Left colon (tissue), 2 donors: ENCODE data around the gene MYH3. TPM values are rescaled to one million over a fixed set of nuclear protein-coding genes. Genes with fewer than 3 reads are reported as not detected.
"Not testable (repeated sequence)": the region's sequence is repeated elsewhere in the genome, so short reads cannot be mapped to it uniquely, and the experiment has no call there.

Experiments
- ATAC-seq: fragments of 200-7000 bp; cut with Tn5 transposase; one replicate; pipeline ENCODE4 v1.9.1; 2020; ENCODE audit warnings: mild to moderate bottlenecking, moderate library complexity
- DNase-seq, 2 donors: peaks; one replicate each; pipeline ENCODE4 v3.0.0-alpha.2; 2020
- intact Hi-C, 2 donors: fragments of 100-400 bp; cut with DNase I in 1 of 2; cut with micrococcal nuclease in 1 of 2; formaldehyde crosslinking; loops; one replicate each; pipeline versions ENCODE4 v1.11.2 to v1.14.0; 2022; cut with DNase I, micrococcal nuclease
- long read RNA-seq: library from polyadenylated mRNA; unstranded; transcript quantifications from one replicate; pipeline ENCODE4 v2.0.0, GENCODE V29; 2021
- total RNA-seq, 2 donors: library from RNA; stranded (reverse); fragmentation: NEBNext Ultra II Directional; extraction: Animal tissue kit (Norgen Biotek cat#: 25700); gene quantifications; one replicate each; pipeline ENCODE4 v1.2.1, GENCODE V29; 2021
- donor health status: DM: no; HTN: no; CAD: no.
- donor health status: DM: yes; HTN: yes; CAD: no.

MYH3 gene
- total RNA-seq, result 1 to 10 TPM; 1.0 to 1.6 TPM
- long read RNA-seq, result 0 reads

DNA sequence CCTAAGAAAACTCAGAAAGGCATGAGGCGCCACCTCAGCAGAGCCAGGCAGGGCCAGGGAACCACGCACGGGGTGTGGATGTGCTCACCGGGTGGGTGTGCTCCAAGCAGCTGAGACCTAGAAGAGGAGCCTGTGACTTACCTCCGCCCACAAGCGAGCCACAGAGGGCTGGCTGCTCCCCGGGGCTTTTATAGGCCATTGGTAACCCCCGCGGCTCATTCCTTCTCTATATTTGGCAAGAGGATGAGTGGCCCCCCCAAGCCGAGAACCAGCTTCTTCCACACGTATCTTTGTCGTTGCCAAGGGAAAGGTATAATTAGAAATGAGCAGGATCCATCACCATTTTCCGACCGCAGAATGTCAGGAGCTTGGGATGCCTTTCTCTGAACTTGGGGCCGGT lies at the start of gene MYH3:
MYH3 (minus strand) TSS at position 162 of the 400 bp plus-strand sequence. CDS start 2,245 bp downstream, outside the sequence.
- intact Hi-C loops, result no loop called here
- ATAC-seq (no peak), DNase-seq (no peak)

DNA sequence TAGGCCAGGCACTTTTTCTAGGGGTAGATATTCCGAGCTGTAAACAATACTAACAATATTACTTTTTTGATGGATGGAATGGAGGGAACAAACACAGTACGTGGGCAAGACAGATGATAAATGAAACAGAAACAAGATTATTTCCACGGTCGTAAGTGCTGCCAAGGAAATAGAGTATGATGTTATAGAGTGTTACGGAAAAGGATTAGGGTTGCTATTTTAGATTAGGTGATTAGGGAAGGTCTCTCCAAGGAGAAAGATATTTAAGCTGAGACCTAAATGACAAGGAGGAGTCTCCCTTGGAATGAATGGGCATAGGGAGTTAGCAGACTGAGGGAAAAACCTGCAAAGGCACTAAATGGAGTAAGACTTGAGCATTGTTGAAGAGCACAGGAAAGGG lies 48.6 kb upstream of the MYH3 start:
- ATAC-seq (no peak), DNase-seq (no peak)
- intact Hi-C loops, result no loop called here

DNA sequence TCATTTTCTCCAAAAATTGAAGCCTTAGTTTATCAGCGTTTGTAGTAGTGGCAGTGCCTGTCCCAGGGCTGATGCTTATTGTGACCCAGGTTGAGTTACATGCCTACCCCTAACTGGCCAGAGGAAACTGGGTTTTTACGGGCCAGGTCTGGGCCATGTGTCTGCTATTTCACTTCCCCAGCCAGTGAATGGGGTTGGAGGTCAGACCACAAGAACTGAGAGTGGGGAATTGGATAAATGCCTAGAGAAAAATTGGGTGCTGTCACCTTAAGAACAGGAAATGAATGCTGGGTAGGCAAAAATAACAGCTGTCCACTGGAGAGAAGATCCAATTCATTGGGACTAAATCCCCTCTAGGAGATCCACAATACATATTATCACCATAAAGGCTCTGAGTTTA lies 45.5 kb upstream of the MYH3 start:
- ATAC-seq (no peak), DNase-seq (no peak)
- intact Hi-C loops, result no loop called here

DNA sequence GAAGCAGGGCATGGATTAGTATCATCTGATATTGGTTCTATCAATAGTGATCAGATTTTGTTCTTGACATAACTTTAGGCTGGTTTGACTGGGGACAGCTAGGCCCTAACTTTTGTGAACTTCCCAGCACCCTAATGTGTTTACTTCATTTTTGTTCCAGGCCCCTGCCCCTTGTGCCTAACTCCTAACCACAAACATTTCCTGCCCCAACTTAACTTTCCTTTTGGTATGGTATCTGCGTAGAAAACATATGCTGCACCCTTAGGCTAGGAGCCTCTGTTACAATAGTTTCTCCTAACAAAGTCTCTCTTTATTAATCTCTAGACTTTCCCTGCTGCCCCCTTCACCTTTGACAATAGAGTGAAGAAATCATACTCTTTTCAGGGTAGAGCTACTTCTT lies 42.7 kb upstream of the MYH3 start:
- DNase-seq (no peak), ATAC-seq (no peak)
- intact Hi-C loops, result no loop called here

GRCh38 chr17:10698096-10698818 lies 41.1 kb upstream of the MYH3 start:
- DNase-seq (no peak), ATAC-seq (no peak)
- intact Hi-C loops, result no loop called here

DNA sequence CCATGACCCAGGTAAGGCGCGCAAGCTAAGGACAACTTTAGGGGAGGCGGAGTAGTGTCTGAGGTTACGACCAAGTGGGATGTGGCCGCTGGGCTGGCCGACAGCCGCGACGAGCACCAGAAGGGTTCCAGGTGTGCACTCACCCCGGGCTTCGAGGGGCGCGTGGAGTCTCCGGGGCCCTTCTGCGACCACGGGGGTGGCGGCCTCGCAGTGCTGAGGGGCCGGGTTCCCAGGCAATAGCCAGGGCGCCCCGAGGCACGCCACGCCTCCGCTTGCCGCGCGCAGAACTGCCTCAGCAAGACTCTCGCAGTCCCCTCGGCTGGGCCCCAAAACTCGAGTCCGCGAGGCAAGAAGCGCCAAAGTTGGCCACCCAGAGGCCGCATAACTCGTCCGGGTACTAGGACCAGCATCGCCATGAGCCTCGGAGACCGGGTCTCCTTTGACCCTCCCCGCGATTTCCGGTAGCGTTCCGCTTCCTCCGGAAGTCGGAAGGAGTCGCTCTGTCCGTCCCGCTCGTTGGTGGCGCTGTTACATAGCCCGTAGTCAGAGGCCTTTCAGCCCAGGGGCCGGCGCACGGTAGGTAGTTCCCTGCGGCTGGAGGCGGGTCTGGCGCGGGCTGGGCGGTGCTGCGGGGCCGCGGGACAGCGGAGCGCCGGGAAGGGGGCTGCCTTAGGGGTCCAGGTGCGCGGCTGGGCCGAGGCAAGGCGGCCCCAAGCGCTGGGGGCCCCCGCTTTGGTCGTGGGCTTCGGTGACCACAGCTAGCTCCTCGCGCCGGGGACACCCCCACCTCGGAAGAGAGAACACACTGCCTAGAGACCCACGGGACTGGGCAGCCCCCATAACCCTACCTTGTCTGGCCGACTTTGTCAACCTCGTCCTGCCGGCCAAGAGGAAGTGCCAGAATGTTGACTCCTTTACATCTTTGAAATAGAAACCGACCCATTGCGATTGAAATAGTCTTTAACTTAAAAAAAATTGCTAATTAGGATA lies 40.3 kb upstream of the MYH3 start, which contains the start of the genes ADPRM and SCO1:
ADPRM (plus strand) TSS at position 503 of the 990 bp plus-strand sequence. CDS start 7,333 bp downstream, outside the sequence.
SCO1 (minus strand) TSS at position 442 of the 990 bp plus-strand sequence; CDS start at position 416, 26 bp downstream.
- intact Hi-C loops, result no loop called here
- peak; percentile 95 to 96 for DNase-seq

GRCh38 chr17:10695875-10696407 lies 38.8 kb upstream of the MYH3 start:
- ATAC-seq, intact Hi-C loops: not testable (repeated sequence)
- DNase-seq, result peak in 1 of 2 donors; percentile 25

More for the DNA sequence above, 40.3 kb upstream of the MYH3 start, which contains the start of the genes ADPRM and SCO1:
- ATAC-seq, result peak; percentile 96

DNA sequence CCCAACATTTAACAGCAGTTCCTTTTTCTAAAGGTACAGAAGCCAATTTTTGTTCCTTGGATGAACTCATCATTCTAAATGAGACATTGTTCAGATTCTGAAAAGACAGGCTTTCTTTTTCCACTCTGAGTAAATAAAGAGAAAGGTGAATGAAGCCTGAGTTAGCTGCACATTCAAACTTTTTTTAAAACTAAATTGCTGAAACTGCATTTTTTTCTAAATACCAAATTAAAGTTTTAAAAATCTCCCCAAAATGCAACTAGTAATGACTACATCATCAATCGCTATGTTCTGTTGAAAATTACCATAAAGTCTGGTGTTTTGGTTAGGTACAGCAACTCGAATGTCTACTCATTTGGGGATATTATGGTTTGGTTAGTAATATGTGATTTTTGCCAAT lies 30.4 kb upstream of the MYH3 start:
- intact Hi-C loops, result no loop called here
- ATAC-seq (no peak), DNase-seq (no peak)

- DNase-seq (no peak), ATAC-seq (no peak)
- intact Hi-C loops, result no loop called here
These were observed 26.7 kb upstream of the MYH3 start for GRCh38 chr17:10683853-10684252.

- ATAC-seq (no peak), DNase-seq (no peak)
- intact Hi-C loops, result no loop called here
These were observed 24.8 kb upstream of the MYH3 start for GRCh38 chr17:10681866-10682446.

GRCh38 chr17:10674704-10675103 lies 17.6 kb upstream of the MYH3 start:
- no peak for DNase-seq
- ATAC-seq, result no peak
- intact Hi-C loops, result no loop called here

DNA sequence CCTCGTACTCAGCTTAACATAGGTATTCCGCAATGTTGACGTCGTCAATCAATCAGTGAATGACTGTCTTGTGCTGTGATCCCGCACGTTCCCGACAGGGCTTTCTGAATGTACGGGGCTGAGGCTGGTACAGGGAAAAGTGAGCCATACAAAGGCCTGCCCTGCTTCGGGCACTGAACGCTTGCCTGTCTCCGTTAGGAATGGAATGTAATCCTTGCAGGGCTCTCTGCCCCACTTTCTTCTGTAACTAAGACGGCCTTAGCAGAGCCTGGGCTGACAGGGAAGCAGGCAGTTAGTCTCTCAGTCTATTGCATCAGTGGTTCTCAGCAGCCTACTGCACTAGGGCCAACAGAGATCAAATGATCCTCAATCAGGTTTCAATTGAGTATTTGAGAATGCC lies 16.2 kb upstream of the MYH3 start:
- intact Hi-C loops, result no loop called here
- DNase-seq, result no peak
- ATAC-seq, result no peak

- ATAC-seq (no peak), DNase-seq (no peak)
- intact Hi-C loops, result no loop called here
These were observed 11.7 kb upstream of the MYH3 start for GRCh38 chr17:10668775-10669174.

GRCh38 chr17:10666906-10667305 lies 9.8 kb upstream of the MYH3 start:
- intact Hi-C loops, result no loop called here
- ATAC-seq (no peak), DNase-seq (no peak)

- DNase-seq (no peak), ATAC-seq (no peak)
- intact Hi-C loops, result no loop called here
These were observed 7.5 kb upstream of the MYH3 start for GRCh38 chr17:10664571-10664970.

DNA sequence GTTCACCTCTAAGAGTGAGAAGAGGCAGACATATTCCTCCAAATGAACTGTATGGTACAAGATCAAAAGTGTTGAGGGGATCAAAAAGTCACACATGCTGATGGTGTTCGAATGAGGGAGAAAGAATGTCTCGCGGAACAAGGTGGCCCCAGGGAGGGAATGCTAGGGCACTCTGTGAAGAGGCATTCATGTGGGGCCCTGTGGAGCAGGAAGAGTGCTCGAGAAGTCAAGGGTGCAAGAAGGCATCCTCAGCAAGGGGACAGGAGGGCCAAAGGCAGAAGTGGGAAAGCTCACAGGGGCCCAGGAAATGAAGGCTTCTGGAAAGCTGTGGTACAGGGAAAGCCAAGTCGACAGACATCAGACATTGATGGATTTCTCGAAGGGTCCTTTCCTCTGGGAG lies 6.1 kb upstream of the MYH3 start:
- intact Hi-C loops, result no loop called here
- ATAC-seq, result no peak

GRCh38 chr17:10661437-10661836 lies 4.3 kb upstream of the MYH3 start:
- ATAC-seq, result no peak
- no peak for DNase-seq
- intact Hi-C loops, result no loop called here

More for the DNA sequence above, 6.1 kb upstream of the MYH3 start:
- DNase-seq, result no peak

DNA sequence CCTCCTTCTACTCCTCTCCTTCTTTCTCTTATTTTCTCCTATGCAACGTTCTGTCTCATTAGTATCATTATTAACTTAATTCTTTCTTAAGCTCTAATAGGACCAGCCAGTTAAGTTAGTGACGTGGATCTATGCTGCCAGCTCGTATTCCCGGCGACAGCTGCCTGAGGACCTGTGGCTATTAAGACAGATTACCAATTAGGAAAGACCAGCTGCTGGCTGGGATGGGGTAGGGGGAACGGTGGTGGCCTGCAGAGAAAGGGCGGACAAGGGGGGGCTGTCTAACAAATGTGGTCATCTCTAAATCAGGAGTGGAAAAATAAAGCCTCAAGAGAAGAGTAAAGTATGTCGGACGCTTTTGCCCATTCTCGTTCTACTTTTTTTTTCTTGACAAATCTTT lies 770 bp upstream of the MYH3 start:
- intact Hi-C loops, result no loop called here
- DNase-seq (no peak), ATAC-seq (no peak)

DNA sequence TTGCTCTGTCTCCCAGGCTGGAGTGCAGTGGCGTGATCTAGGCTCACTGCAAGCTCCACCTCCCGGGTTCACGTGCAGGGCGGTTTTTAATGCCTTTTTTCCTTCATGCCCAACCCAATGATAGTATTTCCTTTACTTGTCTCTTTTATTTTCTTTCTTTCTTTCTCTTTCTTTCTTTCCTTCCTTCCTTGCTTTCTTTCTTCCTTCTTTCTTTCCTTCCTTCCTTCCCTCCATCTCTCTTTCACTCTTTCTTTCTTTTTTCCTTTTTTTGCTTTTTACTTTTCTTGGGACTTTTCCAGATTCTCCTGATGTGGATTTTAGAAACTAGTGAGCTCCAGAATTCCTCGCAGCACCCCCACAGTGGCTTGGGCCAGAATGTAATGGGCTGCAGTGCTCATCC lies 3.1 kb downstream of the MYH3 start:
- intact Hi-C loops, result no loop called here
- no peak for DNase-seq
- no peak for ATAC-seq
